Measurements from ENCODE around the gene RAPGEF5. TPM values are rescaled to one million over a fixed set of nuclear protein-coding genes. Genes with fewer than 3 reads are reported as not detected.

RAPGEF5 gene
- polyA plus RNA-seq, 1 donor (not counting 4 experiments of a cell fraction or from before 2014, with no cell fraction given), result 2.1 TPM

GRCh38 chr7:22351329-22351692 lies 5.6 kb downstream of the RAPGEF5 start:
- no peak for TF ChIP-seq CTCF (optimal IDR thresholded peaks at IDR 0.05 in 1 of 3, IDR thresholded peaks at IDR 0.05 in 1 of 3, conservative IDR thresholded peaks at IDR 0.05 in 1 of 3; ENCODE audit: extremely low read depth in 1 of 3, insufficient read depth in 2 of 3, low read length in 3 of 3)
- TF ChIP-seq EZH2 (IDR thresholded peaks at IDR 0.05; ENCODE audit: low read length), result no peak
- Histone ChIP-seq H2AFZ (ENCODE audit: control insufficient read depth, low read length) (no peak overlapping the region), H3K27ac (ENCODE audit: control insufficient read depth, insufficient read depth, low read length) (no peak overlapping the region), H3K4me3 (ENCODE audit: control insufficient read depth in 2 of 3, extremely low read depth in 1 of 3, insufficient read depth in 2 of 3, low read depth in 1 of 3, low read length in 3 of 3) (no peak overlapping the region), H3K9ac (ENCODE audit: control insufficient read depth, extremely low read depth, insufficient read depth, low read length) (no peak overlapping the region), H3K4me2 (ENCODE audit: control insufficient read depth, extremely low read depth, insufficient read depth, low read depth, low read length) (no peak overlapping the region), H3K9me1 (ENCODE audit: control insufficient read depth, extremely low read depth, insufficient read depth, low read length) (no peaks in the 10 kb centered on the region), H3K4me1 (ENCODE audit: control insufficient read depth, extremely low read depth, insufficient read depth, low read length) (peaks cover 33% of the 10 kb centered on the region), H3K9me3 (ENCODE audit: control insufficient read depth, low read depth, low read length) (no peaks in the 10 kb centered on the region), H3K27me3 (ENCODE audit: control insufficient read depth, extremely low read depth, insufficient read depth, low read length) (no peaks in the 10 kb centered on the region), H3K79me2 (ENCODE audit: control insufficient read depth, insufficient read depth, low read length) (peaks cover 10% of the 10 kb centered on the region), H4K20me1 (ENCODE audit: control insufficient read depth, extremely low read depth, insufficient read depth, low read length) (no peaks in the 10 kb centered on the region), H3K36me3 (ENCODE audit: control insufficient read depth in 2 of 2, extremely low read depth in 1 of 2, insufficient read depth in 2 of 2, low read length in 2 of 2) (no peaks in the 10 kb centered on the region)
- dilution Hi-C loops (cut with MboI; ENCODE audit: extremely low pct_ligation_motif_present, low sequenced_read_pairs), result no loop called here
- DNase-seq (ENCODE audit: low read depth, low spot score) (no peak), FAIRE-seq (peak; percentile 9)

- TF ChIP-seq EZH2 (IDR thresholded peaks at IDR 0.05; ENCODE audit: low read length) (no peak), CTCF (optimal IDR thresholded peaks at IDR 0.05 in 1 of 3, IDR thresholded peaks at IDR 0.05 in 1 of 3, conservative IDR thresholded peaks at IDR 0.05 in 1 of 3; ENCODE audit: extremely low read depth in 1 of 3, insufficient read depth in 2 of 3, low read length in 3 of 3) (no peak)
- Histone ChIP-seq H3K27me3 (ENCODE audit: control insufficient read depth, extremely low read depth, insufficient read depth, low read length) (no peaks in the 10 kb centered on the region), H3K9me1 (ENCODE audit: control insufficient read depth, extremely low read depth, insufficient read depth, low read length) (no peaks in the 10 kb centered on the region), H2AFZ (ENCODE audit: control insufficient read depth, low read length) (no peak overlapping the region), H4K20me1 (ENCODE audit: control insufficient read depth, extremely low read depth, insufficient read depth, low read length) (no peaks in the 10 kb centered on the region), H3K4me3 (ENCODE audit: control insufficient read depth in 2 of 3, extremely low read depth in 1 of 3, insufficient read depth in 2 of 3, low read depth in 1 of 3, low read length in 3 of 3) (no peak overlapping the region), H3K36me3 (ENCODE audit: control insufficient read depth in 2 of 2, extremely low read depth in 1 of 2, insufficient read depth in 2 of 2, low read length in 2 of 2) (no peaks in the 10 kb centered on the region), H3K4me2 (ENCODE audit: control insufficient read depth, extremely low read depth, insufficient read depth, low read depth, low read length) (no peak overlapping the region), H3K4me1 (ENCODE audit: control insufficient read depth, extremely low read depth, insufficient read depth, low read length) (peaks cover 32% of the 10 kb centered on the region), H3K9me3 (ENCODE audit: control insufficient read depth, low read depth, low read length) (no peaks in the 10 kb centered on the region), H3K79me2 (ENCODE audit: control insufficient read depth, insufficient read depth, low read length) (peaks cover 6% of the 10 kb centered on the region), H3K27ac (ENCODE audit: control insufficient read depth, insufficient read depth, low read length) (no peak overlapping the region), H3K9ac (ENCODE audit: control insufficient read depth, extremely low read depth, insufficient read depth, low read length) (no peak overlapping the region)
- peak; percentile 51 for FAIRE-seq
- dilution Hi-C loops (cut with MboI; ENCODE audit: extremely low pct_ligation_motif_present, low sequenced_read_pairs), result no loop called here
- DNase-seq (ENCODE audit: low read depth, low spot score), result no peak
Measured at GRCh38 chr7:22350466-22351328, 6.3 kb downstream of the RAPGEF5 start.

Measured in keratinocyte (primary cell).